NCI-H1092 treated with DMSO at 0.1 percent for 48 hours (cell line): Measurements from ENCODE around the gene ECE1.
A peak's percentile ranks its signal among the peaks of the same experiment; 100 is the strongest.

Experiments
- DNase-seq: peaks from one replicate; lab custom pipeline; 2025; lab: John Stamatoyannopoulos, UW

ECE1 gene

DNA sequence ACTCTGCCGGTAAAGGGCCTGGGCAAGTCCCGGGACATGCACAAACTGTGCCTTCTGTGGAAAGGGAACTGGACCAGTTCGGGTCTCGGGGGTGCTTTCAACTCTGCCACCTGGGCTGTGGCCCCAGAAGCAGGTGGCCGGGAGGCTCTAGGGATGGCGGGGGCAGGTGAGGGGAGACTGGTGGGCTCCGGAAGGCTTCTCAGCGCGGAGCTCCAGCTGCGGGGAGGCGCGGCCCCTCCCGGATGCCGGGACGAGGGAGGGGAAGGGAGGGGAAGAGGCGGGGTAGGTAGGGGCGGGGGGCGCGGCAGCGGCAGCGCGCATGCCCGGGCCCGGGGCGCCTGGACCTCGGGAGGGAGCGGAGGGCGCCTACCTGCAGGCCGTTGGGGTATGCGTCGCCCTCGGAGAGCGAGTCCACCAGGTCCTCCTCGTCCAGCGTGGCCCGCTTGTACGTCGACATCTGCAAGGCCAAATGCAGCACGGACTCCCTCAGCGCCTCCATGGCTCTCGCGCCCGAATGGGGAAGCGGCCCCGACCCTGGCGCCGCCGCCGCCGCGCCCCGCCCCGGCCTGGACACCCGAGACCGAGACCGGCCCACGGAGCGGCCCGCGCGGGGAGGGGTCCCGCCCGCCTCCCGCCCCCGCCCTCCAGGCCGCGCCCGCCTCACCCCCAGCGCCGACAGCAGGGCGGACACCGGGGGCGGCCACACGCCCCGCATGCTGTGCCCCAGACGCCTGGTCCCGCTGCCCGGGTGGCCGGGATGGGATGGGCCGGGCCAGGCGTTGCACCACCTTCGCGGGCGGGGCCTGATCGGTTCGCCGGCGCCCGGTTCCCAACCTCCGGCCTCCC lies at the start of gene ECE1:
Gene ECE1 (minus strand): TSS at position 764 of the 846 bp plus-strand sequence. CDS start 49 bp downstream, at position 715.
- DNase-seq = peak; percentile 34

DNA sequence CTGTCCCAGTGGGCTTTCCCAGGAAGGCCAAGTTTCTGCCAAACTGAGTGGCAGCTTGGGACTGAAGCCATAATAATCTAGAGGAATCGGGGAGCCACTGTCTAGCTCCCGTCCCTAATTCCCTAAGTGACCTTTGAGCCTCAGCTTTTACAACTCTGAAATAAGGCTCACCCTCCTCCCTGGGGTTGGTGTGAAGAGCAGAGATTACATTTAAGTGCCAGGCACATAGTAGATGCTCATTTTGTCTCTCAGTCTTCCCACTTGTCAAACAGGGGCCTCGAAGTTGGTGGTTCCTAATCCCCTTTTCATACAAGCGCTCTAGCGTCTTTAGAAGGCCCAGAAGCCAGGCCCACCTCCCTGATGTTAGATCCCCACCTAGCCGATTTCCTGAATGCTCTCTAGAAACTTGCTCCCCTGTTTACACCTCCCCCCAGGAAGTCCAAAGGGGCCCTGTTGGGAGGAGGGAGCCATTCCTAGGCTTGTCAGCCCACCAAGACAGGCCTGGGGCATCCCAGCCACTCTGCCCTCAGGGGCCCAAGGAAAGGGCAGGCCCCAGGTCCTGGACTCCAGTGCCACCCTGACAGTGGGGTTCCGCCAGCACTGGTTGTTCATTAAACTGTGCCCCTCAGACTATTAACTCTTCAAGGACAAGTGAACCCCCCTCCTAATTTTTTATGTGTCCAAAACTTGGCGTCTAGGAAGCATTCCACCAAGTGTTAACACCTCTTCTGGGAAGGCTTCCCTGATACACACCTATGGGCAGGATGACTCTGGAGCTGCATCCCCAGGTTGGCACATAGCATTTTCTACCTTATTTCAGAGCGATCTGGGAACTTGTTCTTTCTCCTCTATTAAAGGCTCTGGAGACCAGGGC lies 49.3 kb upstream of the ECE1 start:
- no peak for DNase-seq

DNA sequence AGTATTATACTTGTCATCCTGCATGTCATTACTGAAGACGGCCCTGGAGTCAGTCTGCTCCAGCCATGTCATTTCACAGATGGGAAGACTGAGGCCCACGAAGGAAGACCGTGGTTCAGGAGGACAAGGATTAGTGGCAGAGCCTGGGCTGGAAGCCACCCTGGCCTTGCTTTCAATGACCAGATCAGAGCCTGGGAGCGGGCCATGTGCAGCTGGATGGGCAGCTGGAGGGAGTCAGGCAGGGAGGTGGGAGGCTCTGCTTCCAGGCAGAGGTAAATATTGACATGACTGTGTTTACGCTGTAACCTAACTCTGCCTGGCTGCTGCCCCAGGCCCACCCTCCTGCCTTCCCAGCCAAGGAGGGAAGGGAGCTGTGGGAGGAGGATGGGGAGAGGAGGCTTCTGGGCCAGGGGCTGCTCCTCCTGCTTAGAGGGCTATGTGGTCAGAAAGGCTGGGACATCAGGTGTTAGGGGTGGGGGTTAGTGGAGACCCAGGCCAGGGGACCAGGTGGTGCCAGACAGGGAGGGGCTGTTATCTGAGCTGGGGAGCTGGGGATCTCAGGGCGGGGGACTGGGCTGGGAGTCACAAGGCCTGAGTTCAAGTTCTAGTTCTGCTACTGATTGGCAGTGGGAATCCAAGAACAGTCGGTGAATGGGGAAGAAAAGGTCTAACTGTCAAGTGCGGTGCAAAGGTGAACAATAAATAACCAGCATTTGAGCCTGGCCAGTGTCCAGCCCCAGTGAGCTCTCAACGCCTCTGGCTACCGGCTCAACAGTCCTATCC lies 48.5 kb upstream of the ECE1 start:
- DNase-seq = peak; percentile 99

DNA sequence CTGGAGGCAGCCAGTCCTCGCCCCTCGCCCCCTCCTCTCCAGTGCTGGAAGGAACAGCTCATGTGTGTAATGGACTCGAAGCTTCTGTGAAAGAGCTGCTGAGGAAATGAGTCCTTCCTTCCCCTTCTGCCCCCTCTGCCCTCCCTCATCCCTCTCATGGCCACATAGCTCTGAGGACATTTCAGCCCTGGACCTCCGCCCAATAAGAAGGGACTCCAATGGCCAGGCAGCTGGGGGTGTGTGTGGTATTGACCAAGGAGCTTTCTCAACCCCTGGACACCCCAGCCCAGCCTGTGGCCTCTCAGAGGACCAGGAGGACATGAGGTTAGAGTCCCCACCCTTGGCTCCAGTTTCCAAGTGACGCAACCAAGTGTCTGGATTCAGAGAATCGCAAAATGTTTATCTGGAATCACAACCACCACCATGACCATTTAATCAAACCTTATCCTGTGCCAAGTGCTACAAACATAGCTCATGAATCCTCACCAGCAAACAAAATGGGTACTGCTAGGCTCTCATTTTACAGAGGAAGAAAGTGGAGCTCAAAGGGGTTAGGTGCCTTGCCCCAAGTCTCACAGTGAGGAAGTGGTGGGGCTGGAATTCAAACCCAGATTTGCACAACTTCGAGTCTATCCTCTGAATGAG lies 47.8 kb upstream of the ECE1 start:
- peak; percentile 67 for DNase-seq

DNA sequence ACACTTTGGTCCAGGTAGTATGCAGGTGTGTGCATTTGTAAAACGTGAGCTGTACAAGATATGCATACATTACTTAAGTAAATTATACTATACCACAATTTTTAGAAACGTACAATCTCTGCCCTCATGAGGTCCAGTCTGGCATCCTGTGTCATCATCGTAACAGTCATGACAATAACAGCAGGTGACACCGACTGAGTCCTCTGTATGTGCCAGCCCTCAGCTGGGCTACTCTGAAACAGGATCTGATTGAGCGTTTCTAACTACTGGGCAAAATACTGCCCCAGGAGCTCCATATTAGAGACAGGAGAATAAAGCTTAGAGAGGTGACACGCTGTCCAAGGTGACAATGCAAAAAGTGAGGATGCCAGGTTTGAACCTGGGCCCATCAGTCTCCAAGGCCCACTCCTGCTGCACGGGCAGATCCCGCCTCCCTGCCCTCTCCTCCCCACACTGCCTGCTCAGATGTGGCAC lies 47.2 kb upstream of the ECE1 start:
- DNase-seq = peak; percentile 57

DNA sequence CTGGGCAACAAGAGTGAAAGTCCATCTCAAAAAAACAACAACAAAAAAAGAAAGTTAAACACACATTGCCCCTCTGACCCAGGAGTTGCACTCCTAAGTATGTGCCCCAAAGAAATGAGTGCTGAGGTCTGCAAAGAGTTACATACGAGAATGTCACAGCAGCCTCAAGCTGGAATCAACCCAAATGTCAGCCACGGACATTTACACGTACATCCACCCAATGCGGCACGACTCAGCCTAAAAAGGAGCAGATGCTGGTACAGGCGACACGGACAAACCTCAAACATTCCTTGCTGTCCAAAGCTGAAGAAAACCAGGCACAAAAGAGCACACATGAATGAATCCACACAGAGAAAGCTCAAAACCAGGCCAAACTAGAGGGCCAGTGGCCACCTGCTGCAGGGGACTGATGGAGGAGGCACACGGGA lies 46.8 kb upstream of the ECE1 start:
- DNase-seq = no peak

DNA sequence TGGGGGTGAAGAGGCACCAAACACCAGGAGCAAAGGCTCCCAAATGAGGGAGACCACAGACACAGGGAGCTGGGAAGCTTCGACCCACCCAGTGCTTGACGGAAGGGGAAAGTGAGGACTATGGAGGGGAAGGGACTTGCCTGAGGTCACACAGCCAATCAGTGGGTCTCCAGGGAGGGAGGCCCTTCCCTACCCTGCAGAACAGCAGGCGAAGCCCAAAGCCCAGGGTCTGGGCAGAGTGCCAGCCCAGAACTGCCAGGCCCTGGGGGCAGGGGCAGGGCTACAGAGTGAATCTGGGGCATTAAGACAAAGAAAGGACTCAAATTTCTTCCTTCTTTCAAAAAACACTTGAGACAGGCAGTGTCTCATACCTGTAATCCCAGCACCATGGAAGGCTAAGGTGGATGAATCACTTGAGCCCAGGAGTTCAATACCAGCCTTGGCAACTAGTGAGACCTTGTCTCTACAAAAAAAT lies 45.5 kb upstream of the ECE1 start:
- peak; percentile 63 for DNase-seq

DNA sequence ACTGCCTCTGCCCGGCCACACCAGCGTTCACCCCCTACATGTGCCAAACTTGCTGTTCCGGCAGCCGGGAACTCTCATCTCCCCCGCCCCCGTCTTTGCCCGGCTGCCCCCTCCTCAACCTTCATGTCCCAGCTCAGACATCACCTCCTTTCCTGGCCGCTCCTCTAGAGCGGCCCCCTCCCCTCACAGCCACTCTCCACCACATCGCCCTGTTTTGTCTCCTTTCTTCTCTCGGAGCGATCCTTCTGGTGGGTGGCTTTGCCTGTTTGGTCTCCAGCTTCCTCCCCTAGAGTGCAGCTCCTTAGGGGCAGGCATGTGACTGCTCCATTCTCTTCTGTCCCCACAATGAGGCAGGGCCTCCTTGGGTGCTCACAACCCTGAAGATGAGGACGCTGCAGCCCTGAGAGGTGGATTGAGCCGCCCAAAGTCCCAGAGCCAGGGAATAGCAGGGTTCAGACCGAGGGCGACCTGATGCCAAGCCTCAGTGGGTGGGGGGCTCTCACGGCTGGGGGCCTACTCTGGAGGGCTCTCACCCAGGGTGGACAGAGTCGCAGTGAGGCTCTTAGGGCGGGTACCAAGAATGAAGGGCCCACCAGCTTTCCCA lies 44.9 kb upstream of the ECE1 start:
- no peak for DNase-seq

DNA sequence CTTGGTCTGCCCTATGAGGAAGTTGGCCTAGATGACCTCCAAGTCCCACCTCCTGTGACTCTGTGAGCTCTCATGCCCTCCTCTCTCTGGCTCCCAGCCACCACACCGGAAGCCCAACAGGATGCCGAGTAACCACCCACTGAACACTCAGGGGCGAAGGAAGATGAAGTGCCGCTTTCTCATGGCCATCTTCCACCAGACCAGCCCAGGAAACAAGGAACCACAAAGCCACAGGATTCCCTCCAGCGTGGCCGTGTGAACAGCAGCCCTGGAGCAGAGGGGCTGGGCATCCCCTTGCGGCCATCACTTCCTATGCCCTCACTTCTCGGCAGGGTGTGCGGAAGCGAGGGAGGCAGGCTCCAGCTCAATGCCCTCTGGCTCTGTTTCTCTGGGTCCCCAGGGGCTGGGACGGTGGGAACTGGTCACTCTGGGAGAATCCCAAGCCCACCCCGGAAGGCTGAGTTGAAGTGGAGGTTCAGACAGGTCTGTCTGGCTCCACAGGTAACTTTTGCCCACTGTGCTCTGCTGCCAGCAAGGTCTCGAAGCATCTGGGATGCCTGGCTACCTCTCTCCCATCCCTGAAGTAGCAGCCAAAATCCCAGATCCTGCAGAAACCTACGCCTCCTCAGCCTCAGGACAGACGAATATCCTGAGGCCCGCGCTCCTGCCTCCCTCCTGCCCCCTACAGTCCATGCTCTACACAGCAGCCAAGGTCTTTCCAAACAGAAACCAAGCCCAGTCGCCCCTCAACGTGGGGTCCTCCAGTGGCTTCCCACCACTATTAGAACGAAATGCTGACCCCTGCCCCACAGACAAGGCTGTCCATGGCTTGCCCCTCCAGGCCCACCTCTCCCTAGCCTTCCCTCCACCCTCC lies 44.2 kb upstream of the ECE1 start:
- peak; percentile 17 for DNase-seq

DNA sequence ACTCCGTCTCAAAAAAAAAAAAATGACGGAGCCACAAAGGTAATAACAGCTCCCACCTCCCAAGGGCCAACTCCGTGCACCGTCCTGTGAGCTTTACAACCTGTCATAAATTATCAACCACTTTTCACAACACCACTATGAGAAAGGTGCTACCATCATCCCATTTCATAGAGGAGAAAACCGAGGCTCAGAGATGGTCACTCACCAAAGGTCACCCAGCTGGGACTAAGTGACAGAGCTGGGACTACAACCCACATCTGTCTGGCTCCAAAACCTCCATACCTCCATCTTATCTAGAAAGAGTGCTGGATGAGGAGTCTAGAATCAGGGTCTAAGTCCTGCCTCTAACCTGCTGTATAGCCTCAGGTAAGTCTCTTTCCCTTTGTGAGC lies 43.6 kb upstream of the ECE1 start:
- no peak for DNase-seq

DNA sequence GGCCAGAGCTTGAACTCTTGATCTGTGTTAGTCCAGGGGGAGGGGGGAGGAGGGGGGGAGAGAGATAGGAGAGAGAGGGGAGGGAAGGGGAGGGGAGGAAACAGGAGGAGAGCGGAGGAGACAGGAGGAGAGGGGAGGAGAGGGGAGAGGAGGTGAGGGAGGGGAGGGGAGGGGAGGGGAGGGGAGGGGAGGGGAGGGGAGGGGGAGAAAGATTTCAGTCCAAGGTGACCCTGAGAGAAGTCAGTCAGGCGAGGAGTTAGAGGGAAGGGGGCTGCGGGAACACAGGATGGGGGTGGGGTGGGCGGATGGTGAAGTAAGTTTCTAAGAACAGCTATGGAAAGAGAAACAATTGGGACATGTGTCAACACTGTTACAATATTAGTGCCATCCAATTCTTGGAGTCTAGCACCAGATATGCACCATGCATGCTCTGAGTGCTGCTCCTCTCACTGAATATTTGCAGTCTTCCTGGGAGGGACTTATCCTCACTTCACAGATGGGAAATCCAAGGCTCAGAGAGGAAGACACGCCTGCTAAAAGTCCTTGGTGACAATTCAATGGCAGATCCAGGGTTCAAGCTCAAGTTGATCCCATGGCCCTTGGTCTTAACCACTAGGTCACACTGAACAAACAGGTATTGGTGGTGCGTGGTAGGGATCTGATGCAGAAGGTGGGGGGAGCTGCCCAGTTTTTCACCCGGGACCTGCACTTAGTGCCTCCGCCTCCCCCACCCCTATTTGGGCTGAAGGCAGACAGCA lies 42.5 kb upstream of the ECE1 start:
- DNase-seq = no peak

DNA sequence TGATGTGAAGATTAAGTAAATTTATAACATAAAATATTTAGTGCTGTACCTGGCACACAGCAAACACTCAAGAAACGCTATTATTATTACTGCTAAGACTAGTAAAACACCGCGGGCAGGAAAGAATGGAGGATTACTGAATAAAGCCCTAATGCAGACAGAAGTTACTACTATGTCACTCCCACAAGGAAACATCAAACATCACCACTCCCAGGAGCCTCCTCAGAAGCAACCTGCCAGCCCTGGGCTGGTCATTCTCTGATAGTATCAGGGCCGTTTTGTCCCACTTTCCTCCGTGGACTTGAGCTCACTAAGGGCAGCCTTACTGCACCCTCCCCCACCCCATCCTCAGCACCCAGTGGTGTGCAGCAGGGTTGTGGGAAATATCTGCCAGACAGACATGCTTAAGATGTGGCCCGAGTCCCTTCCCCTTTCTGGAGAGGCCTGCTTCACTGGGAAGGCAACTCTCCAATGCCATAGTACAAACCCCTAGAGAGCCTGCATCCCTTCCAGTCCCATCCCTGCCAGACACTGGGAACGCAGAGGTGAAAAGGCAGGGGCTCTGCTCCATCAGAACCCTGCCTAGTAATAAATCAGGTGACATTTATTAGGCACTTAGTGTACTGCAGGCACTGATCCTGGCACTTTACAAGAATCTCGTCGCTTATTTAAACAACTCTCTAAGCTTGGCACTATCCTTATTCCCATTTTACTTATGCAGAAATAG lies 41.7 kb upstream of the ECE1 start:
- no peak for DNase-seq

DNA sequence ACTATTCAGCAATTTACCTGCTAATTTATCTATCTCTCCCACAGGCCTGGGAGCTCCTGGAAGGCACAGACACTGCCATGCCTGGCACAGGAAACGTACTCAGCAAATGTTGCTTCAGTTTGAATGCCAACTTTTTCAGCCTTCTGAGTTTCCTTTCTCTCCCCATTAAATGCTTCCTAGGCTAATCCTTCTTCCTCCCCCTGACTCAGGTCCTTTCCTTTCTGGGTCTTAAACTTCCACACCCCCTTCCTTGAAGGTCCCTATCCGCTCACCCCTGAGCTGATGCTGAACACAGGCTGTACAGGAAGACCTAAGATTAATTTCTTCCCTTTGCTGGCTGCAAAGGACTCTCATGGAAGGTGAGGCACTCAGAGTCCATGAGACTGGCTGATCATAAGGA lies 40.3 kb upstream of the ECE1 start:
- DNase-seq = no peak

DNA sequence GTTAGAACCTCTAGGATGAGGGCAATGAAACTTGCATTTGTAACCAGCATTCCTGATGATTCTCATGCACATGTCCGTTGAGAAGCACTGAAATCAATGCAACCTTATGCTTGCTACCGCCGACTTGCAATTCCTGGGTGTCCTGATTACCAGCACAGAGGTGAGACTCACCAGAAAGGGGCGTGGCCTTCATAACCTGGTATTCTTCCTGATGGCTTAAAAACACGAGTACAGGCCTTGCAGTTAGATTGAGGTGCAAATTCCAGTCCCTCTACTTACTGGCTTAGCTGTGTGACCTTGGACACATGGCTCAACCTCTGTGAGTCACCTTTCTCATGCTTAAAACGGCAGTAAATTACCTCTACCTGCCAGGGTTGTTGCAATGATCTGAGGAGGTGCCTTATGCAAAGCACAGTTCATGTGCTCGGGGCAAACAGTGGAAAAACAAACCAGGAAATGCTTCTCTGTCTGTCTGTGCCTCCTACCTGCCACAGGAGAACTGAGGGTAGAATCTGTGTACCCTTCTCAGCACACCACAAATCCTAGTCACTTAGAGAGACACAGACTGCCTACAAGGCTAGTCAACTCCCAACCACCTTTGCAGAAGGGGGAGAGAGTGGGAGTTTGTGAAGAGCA lies 39.1 kb upstream of the ECE1 start:
- DNase-seq = no peak

DNA sequence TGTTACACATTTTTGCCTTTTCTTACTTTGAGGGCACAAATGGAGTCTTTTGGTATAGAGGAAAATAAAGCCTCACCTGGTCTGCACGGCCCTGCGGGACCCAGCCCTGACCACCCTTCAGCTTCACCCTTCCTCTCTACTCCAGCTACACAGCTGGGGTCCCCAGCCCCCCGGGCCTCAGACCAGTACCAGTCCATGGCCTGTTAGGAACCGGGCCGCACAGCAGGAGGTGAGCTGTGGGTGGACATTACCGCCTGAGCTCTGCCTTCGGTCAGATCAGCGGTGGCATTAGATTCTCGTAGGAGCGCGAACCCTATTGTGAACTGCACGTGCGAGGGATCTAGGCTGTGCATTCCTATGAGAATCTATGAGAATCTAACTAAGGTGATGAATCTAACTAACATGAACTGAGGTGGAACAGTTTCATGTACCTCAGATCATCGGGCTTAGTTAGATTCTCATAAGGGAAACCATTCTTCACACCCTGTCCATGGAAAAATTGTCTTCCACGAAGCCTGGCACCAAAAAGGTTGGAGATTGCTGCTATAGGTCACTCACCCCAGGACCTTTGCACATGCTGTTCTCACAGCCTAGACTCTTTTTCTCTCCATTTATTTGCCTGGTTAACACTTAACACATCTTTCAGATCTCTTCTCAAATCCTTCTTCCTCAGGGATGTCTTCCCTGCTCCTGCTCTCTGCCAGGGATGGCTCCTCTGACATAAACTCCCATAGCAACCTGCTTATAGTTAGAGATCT lies 37.5 kb upstream of the ECE1 start:
- no peak for DNase-seq

DNA sequence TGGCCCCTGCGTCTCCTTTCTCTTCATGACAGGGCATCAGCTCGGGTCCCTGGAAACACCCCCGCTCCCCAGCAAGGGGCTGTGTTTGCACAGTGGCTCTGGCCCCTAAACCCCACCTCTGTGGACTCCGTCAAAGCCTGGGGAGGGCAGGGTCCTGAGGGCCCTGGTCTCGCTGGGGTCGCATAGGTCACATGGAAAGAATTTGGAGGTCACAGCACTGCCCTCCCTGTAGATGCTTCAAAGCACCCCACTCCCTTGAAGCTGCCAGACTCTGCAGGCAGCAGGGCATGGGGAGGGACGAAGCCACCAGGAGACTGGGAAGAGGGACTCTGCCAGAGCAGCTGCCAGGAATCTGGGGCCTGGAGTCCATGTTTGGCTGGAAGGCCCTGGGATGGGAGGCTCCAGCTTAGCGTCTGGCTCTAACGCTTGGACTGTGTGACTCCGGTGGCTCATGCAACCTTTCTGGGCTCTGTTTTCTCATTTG lies 36.6 kb upstream of the ECE1 start:
- DNase-seq = no peak

DNA sequence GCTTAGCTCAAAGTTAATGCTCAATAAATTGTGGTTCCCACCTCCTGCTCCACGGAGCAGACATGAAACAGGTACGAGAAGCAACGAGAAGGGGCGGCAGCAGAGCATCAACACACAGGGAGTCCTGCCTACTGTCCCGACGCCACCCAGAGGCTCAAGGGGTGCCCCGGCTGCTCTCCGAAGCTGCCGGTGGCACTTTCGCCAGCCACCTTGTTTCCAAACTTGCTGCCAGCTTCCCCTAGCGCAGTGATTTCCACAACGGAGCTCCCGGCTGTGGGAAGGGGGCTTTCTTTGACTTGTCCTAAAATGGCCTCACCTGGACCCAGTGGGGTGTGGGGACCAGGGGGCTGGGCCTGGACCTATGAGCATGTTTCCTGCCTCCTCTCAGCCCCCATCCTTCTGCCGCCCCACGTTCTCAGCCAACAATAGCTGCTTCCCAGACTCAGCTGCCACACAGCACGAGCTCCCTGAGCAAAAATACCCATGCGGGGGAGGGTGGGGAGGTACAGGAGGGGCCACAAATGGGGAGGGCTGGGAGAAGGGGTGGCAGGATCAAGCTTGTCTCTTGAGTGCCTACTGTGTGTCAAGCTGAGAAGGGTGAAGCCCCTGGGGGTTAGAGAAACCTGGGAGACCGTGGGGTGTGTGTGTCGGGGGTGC lies 35.6 kb upstream of the ECE1 start:
- DNase-seq = no peak
